ENCODE measurements around the gene WDR26.

The WDR26 gene

DNA sequence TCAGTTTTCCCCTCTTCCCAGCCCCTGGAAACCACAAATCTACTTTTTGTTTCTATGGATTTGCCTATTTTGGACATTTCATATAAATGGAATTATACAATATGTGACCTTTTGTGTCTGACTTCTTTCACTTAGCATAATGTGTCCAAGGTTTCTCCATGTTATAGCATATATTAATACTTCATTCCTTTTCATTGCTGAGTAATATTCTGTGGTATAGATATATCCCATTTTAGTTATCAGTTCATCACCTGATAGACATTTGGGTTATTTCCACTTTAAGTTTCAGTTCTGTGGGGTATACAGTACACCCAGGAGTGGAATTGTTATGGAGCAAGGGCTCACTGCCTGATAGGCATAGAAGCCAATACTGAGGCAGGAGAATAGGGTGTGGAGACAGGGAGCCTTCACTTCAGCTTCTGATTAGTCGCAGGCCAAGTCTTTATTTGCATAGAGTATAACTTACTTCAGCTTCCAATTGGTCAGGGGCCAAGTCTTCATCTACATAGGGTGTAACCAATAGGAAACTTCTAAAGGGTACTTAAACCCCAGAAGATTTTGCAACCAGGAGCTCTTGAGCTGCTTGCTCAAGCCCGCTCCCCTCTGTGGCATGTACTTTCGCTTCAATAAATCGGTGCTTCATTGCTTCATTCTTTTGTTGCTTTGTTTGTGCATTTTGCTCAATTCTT, 96.3 kb downstream of the WDR26 start:
- no peak overlapping the region for H3K4me3 ChIP-seq (ENCODE audit: low read depth, low read length)
- no peak for DNase-seq (ENCODE audit: low read depth)
- TF ChIP-seq, protein P1, sequence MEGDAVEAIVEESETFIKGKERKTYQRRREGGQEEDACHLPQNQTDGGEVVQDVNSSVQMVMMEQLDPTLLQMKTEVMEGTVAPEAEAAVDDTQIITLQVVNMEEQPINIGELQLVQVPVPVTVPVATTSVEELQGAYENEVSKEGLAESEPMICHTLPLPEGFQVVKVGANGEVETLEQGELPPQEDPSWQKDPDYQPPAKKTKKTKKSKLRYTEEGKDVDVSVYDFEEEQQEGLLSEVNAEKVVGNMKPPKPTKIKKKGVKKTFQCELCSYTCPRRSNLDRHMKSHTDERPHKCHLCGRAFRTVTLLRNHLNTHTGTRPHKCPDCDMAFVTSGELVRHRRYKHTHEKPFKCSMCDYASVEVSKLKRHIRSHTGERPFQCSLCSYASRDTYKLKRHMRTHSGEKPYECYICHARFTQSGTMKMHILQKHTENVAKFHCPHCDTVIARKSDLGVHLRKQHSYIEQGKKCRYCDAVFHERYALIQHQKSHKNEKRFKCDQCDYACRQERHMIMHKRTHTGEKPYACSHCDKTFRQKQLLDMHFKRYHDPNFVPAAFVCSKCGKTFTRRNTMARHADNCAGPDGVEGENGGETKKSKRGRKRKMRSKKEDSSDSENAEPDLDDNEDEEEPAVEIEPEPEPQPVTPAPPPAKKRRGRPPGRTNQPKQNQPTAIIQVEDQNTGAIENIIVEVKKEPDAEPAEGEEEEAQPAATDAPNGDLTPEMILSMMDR (IDR thresholded peaks at IDR 0.05; ENCODE audit: low read depth, low read length, missing control alignments): no peak
